Bronchial epithelial cell (primary cell): Measurements from ENCODE around the gene INPP4A. TPM values are rescaled to one million over a fixed set of nuclear protein-coding genes. Genes with fewer than 3 reads are reported as not detected.
"Not testable (repeated sequence)": the region's sequence is repeated elsewhere in the genome, so short reads cannot be mapped to it uniquely, and the experiment has no call there.

Source experiments
- DNase-seq: peaks from one replicate; pipeline ENCODE4 v3.0.0-alpha.2; 2010; ENCODE audit warnings: low read depth
- FAIRE-seq: peaks from 2 replicates; lab custom pipeline; 2011; peaks lifted over from hg19 to GRCh38; lab: Jason Lieb, UNC
- H3K27me3 ChIP-seq: 2 replicates; pipeline ENCODE4 v1.5.1; 2011; ENCODE audit warnings: low read length; ENCODE audit not compliant: control insufficient read depth, insufficient read depth
- H3K36me3 ChIP-seq: 2 replicates; pipeline ENCODE4 v1.5.1; 2011; ENCODE audit warnings: low read length; ENCODE audit not compliant: control insufficient read depth, insufficient read depth
- H3K4me3 ChIP-seq: 2 replicates; pipeline ENCODE4 v1.5.1; 2011; ENCODE audit warnings: mild to moderate bottlenecking, low read depth, low read length, control low read depth
- total RNA-seq: library from RNA; depleted of rRNA; stranded (reverse); fragments of >200 nt; gene quantifications from 2 replicates; pipeline ENCODE4 v1.2.1, GENCODE V29; 2014
- TF ChIP-seq, protein P1 (sequence below): IDR thresholded peaks from 2 replicates; pipeline ENCODE4 v1.5.1; 2011; ENCODE audit warnings: mild to moderate bottlenecking, moderate library complexity, low read length, control low read depth, inconsistent platforms; ENCODE audit not compliant: insufficient read depth, severe bottlenecking

The INPP4A gene
- total RNA-seq, 1 donor from 2014 or later = 18.2 TPM

DNA sequence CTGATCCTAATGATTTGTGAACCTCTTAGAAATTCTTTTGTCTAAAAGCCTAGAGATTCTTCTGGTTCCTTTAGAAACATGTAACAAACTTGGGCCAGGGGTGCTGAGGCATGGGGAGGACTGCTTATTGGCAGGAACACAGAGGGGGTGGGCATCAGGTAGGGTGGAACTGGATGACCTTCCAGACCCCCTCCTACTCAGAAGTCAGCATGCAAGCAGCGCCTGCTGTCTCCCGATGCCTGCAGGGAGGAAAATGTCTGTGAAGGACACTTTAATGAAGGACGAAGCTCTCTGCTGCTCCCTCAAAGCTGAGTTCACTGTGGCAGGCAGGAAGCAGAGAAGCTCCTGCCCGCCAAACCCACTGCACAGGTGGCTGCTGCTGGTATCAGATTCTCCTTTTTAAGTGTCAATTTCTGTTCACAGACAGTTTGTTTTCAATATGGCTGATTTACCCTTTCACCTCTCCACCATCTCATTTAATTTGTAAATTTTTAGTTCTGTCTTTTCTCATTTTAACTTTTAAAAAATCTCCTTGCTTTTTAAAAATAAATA, 144.3 kb downstream of the INPP4A start:
- FAIRE-seq (no peak), DNase-seq (no peak)
- H3K36me3 ChIP-seq = peaks cover 4% of the 10 kb centered on the region
- TF ChIP-seq, protein P1, sequence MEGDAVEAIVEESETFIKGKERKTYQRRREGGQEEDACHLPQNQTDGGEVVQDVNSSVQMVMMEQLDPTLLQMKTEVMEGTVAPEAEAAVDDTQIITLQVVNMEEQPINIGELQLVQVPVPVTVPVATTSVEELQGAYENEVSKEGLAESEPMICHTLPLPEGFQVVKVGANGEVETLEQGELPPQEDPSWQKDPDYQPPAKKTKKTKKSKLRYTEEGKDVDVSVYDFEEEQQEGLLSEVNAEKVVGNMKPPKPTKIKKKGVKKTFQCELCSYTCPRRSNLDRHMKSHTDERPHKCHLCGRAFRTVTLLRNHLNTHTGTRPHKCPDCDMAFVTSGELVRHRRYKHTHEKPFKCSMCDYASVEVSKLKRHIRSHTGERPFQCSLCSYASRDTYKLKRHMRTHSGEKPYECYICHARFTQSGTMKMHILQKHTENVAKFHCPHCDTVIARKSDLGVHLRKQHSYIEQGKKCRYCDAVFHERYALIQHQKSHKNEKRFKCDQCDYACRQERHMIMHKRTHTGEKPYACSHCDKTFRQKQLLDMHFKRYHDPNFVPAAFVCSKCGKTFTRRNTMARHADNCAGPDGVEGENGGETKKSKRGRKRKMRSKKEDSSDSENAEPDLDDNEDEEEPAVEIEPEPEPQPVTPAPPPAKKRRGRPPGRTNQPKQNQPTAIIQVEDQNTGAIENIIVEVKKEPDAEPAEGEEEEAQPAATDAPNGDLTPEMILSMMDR = no peak
- no peak overlapping the region for H3K4me3 ChIP-seq
- H3K27me3 ChIP-seq = no peaks in the 10 kb centered on the region

DNA sequence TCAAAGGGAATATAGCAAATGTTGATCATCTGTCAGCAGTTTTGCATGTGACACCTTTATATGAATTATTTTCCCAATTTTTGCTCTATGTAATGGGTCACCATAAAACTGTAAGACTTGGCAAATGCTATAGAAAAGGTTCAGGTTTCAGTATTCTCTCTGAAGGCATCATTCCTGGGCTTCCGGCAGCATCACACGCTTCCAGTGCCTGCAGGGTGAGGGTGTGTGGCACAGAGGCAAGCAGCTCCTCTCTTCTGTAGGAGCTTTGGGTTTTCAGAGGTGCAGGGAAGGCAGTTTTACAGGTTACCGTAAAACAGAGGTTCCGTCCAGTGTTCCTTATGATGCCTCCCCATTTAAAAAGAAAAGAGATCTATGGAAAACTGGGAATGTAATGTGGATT, 144.8 kb downstream of the INPP4A start:
- TF ChIP-seq, protein P1 = no peak
- FAIRE-seq = no peak
- no peak overlapping the region for H3K4me3 ChIP-seq
- peaks cover 3% of the 10 kb centered on the region for H3K36me3 ChIP-seq
- no peaks in the 10 kb centered on the region for H3K27me3 ChIP-seq
- no peak for DNase-seq

DNA sequence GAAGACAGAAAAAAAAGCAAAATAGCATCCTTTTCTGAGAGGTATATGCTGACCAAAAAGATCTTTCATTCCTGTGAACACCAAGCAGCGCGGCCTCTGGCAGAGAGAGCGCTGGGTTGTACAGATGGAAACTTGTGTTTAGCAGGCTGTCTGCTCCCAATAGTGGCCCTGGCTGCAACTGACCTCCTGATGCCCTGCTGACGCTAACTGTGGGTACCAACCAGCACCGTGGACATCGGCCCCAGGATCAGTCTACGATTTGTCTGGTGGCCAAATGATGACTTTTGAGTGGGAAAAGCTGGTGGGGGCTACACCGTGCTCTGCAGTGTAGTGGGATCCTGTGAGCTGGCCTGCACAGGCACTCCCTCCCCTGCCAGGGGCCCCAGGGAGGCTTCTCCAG, 147.9 kb downstream of the INPP4A start:
- Histone ChIP-seq H3K27me3 (no peaks in the 10 kb centered on the region), H3K36me3 (peaks cover 3% of the 10 kb centered on the region), H3K4me3 (no peak overlapping the region)
- DNase-seq = no peak
- TF ChIP-seq, protein P1 = no peak
- no peak for FAIRE-seq

DNA sequence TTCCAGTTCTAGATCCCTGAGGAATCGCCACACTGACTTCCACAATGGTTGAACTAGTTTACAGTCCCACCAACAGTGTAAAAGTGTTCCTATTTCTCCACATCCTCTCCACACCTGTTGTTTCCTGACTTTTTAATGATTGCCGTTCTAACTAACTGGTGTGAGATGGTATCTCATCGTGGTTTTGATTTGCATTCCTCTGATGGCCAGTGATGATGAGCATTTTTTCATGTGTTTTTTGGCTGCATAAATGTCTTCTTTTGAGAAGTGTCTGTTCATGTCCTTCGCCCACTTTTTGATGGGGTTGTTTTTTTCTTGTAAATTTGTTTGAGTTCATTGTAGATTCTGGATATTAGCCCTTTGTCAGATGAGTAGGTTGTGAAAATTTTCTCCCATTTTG, 150.0 kb downstream of the INPP4A start:
- H3K27me3 ChIP-seq, H3K4me3 ChIP-seq, DNase-seq, H3K36me3 ChIP-seq, FAIRE-seq: not testable (repeated sequence)

DNA sequence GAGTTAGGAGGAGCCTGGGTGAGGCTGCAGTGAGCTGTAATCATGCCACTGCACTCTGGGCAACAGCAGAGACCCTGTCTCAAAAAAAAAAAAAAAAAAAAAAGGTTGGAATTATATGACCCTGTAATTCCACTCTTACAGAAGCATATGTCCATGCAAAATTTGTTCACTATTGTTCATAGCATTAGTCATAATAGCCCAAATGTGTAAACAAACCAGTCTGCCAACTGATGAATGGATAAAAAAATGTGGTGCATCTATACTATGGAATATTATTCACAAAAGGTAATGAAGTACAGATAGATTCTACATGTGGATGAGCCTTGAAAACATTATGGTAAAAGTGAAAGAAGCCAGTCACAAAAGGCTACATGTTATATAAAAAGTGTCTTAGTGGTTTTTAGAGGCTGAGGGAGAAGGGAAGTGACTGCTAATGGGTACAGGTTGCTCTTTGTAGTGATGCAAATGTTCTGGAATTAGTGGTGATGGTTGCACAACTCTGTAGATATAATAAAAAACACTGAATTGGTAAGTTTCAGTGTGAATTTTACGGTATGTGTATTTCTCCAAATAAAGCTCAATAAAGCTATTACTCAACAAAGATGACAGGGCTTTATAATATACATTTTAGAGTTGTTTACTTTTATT, 154.2 kb downstream of the INPP4A start:
- Histone ChIP-seq H3K36me3 (peaks cover 7% of the 10 kb centered on the region), H3K27me3 (no peaks in the 10 kb centered on the region), H3K4me3 (no peak overlapping the region)
- TF ChIP-seq, protein P1 = no peak
- peak; percentile 87 for DNase-seq
- no peak for FAIRE-seq

DNA sequence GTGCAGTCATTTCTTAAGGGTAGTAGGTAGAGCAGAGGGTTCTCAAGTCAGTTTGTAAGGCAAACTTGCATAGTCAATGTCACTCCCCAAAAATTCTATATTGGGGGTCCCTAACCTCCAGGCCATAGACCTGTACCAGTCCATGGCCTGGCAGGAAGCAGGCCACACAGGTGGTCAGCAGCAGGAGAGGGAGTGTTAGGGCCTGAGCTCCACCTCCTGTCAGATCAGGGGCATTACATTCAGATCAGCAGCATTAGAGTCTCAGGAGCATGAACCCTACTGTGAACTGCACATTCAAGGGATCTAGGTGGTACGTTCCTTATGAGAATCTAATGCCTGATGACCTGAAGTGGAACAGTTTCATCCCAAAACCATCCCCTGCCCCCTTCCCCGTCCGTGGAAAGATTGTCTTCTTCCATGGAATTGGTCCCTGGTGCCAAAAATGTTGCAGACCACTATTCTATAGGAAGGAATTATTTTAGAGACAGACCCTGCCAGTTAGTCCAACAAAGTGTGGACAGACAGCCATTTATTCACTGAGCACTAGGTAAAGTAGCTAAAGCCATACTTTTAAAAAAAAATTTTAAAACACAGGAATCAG, 157.0 kb downstream of the INPP4A start:
- Histone ChIP-seq H3K4me3 (no peak overlapping the region), H3K36me3 (peaks cover 7% of the 10 kb centered on the region), H3K27me3 (no peaks in the 10 kb centered on the region)
- TF ChIP-seq, protein P1 = peak; percentile 73
- FAIRE-seq = peak; percentile 18
- DNase-seq = no peak
